HepG2 (cell line): ENCODE measurements around the gene SIK1. TPM values are rescaled to one million over a fixed set of nuclear protein-coding genes. Genes with fewer than 3 reads are reported as not detected.
"Not testable (repeated sequence)": the region's sequence is repeated elsewhere in the genome, so short reads cannot be mapped to it uniquely, and the experiment has no call there.

ENCODE experiments used
- ATAC-seq: fragments of 200-7000 bp; cut with Tn5 transposase; 3 replicates; pipeline ENCODE4 v1.9.1; 2020; ENCODE audit warnings: mild to moderate bottlenecking, moderate library complexity
- BruUV-seq: library from RNA; stranded (reverse); fragments of 400-500 nt; replicated peaks from 2 replicates; lab custom pipeline; 2021; lab: Mats Ljungman, UMichigan
- CTCF ChIA-PET: fragments of 300-600 bp; formaldehyde crosslinking; extraction: SDS; loops from one replicate; lab custom pipeline; 2021; ENCODE audit warnings: low total read pairs, inconsistent platforms, low intra/inter-chr PET ratio; lab: Yijun Ruan, JAX
- POLR2A ChIA-PET: fragments of 350-600 bp; sonication (Branson Sonifier 250); formaldehyde crosslinking; loops from one replicate; lab custom pipeline; 2020; ENCODE audit warnings: antibody characterized with exemption, inconsistent platforms; lab: Yijun Ruan, JAX
- DNase-seq: peaks from one replicate; pipeline ENCODE4 v3.0.0-alpha.2; 2015; ENCODE audit warnings: low spot score
- FAIRE-seq: peaks from 3 replicates; lab custom pipeline; 2011; peaks lifted over from hg19 to GRCh38; lab: Jason Lieb, UNC
- H2AFZ ChIP-seq: one replicate; pipeline ENCODE4 v1.6.1; 2011; ENCODE audit warnings: low read length, inconsistent platforms
- H3K27ac ChIP-seq: fragments of 300-600 bp; 3 replicates; pipeline ENCODE4 v1.8.0; 2011; ENCODE audit warnings: mixed run types, mild to moderate bottlenecking, mixed read lengths, low read length, inconsistent platforms; ENCODE audit not compliant: insufficient read depth; ENCODE audit errors: extremely low read length
- H3K27me3 ChIP-seq, 2 experiments: fragments of 200-600 bp in 1 of 2; 2 replicates in 1 of 2; 3 replicates in 1 of 2; pipeline versions ENCODE4 v1.6.0 to v1.8.0; 2011; ENCODE audit warnings: low read length in 2 of 2, mild to moderate bottlenecking in 2 of 2, moderate library complexity in 2 of 2, inconsistent platforms in 1 of 2; ENCODE audit not compliant: insufficient read depth in 2 of 2, control insufficient read depth in 1 of 2
- H3K36me3 ChIP-seq, 2 experiments: fragments of 200-600 bp in 1 of 2; replicated peaks in 1 of 2; 2 replicates in 1 of 2; 3 replicates in 1 of 2; pipeline versions ENCODE4 v1.5.1 to v1.8.0; 2011; ENCODE audit warnings: low read length in 2 of 2, inconsistent platforms in 1 of 2; ENCODE audit not compliant: insufficient read depth in 2 of 2, control insufficient read depth in 1 of 2
- H3K4me1 ChIP-seq: 2 replicates; pipeline ENCODE4 v1.5.1; 2012; ENCODE audit warnings: low read length, inconsistent platforms; ENCODE audit not compliant: insufficient read depth
- H3K4me2 ChIP-seq: 2 replicates; pipeline ENCODE4 v1.6.0; 2011; ENCODE audit warnings: low read depth, low read length, inconsistent platforms
- H3K4me3 ChIP-seq, 3 experiments: fragments of 200-600 bp in 1 of 3; sonication (generic), shearing (Covaris generic) in 1 of 3; replicated peaks in 1 of 3; 2 replicates each; pipeline ENCODE4 v1.5.1; 2011 to 2016; ENCODE audit warnings: low read length in 3 of 3, inconsistent platforms in 2 of 3, low read depth in 2 of 3, mild to moderate bottlenecking in 2 of 3, control low read depth in 1 of 3, mixed read lengths in 1 of 3; ENCODE audit not compliant: insufficient read depth in 1 of 3
- H3K79me2 ChIP-seq: one replicate; pipeline ENCODE4 v1.6.1; 2011; ENCODE audit warnings: low read length, inconsistent platforms; ENCODE audit not compliant: insufficient read depth
- H3K9ac ChIP-seq: 2 replicates; pipeline ENCODE4 v1.6.0; 2011; ENCODE audit warnings: mild to moderate bottlenecking, low read depth, low read length, inconsistent platforms; ENCODE audit not compliant: insufficient read depth
- H3K9me3 ChIP-seq: 2 replicates; pipeline ENCODE4 v1.5.1; 2012; ENCODE audit warnings: mild to moderate bottlenecking, low read length
- H4K20me1 ChIP-seq: 2 replicates; pipeline ENCODE4 v1.6.0; 2011; ENCODE audit warnings: inconsistent platforms, mild to moderate bottlenecking, low read length, moderate library complexity; ENCODE audit not compliant: insufficient read depth
- WGBS: methylation state at CpG from one replicate; pipeline ENCODE4 v1.1.6; 2017; ENCODE audit warnings: low lambda C conversion rate; 5-methylcytosine and 5-hydroxymethylcytosine counted together
- in situ Hi-C: cut with HindIII; loops from 2 replicates; pipeline ENCODE4 v1.10.0; 2017; ENCODE audit warnings: low pct_unique_long_range_greater_than_20kb; ENCODE audit not compliant: extremely low pct_ligation_motif_present
- intact Hi-C: fragments of 100-400 bp; cut with micrococcal nuclease; formaldehyde crosslinking; loops from one replicate; pipeline ENCODE4 v1.10.0; 2022; ENCODE audit not compliant: unreplicated experiment
- polyA plus RNA-seq, 8 experiments: library from polyadenylated mRNA; depleted of rRNA in 3 of 8; stranded (reverse) in 7 of 8; unstranded in 1 of 8; fragments of >200 nt; fragmentation: Illumina TruSeq in 4 of 8; extraction: Trizol in 4 of 8; gene quantifications; 2 replicates each; pipeline versions ENCODE4 v1.2.1 to v1.2.3, GENCODE V29; 2011 to 2016; ENCODE audit warnings: low read depth in 4 of 8, missing spikeins in 1 of 8, mixed read lengths in 1 of 8; ENCODE audit not compliant: insufficient read depth in 1 of 8
- total RNA-seq, 5 experiments: library from RNA; depleted of rRNA; stranded (reverse); fragments of >200 nt; fragmentation: Illumina TruSeq; extraction: Trizol; gene quantifications; 2 replicates each; pipeline ENCODE4 v1.2.3, GENCODE V29; 2016; ENCODE audit warnings: low read depth in 1 of 5

Gene SIK1
- total and polyA plus RNA-seq, 2 of the 13 experiments (the other 11 are each of a cell fraction or from before 2014, with no cell fraction given) = 4.5 to 14.5 TPM

DNA sequence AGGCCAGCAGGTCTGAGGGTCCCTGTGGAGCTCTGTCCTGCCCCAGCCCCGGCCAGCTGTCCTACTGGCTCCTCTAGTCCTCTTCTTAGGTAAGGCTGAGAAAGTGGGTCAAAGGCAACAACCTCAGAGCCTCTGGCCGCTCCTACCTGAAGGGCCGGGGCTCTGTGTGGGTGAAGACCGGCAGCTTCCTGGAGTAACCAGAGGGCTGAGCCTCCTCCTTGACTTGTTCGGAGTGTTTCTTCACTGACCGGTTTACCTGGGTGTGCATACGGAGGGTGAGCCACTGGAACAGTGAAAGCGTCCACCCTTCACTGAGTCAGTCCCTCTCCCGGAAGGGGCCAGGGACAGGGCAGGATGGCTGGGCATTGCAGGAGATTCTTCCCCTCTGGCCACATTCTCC is 9.3 kb upstream of the SIK1 start:
- intact Hi-C loops, DNase-seq, H2AFZ ChIP-seq, H3K4me3 ChIP-seq, H3K27me3 ChIP-seq, H3K79me2 ChIP-seq, H3K9me3 ChIP-seq, BruUV-seq, ATAC-seq, H3K4me2 ChIP-seq, H3K4me1 ChIP-seq, H4K20me1 ChIP-seq, FAIRE-seq, H3K36me3 ChIP-seq, H3K9ac ChIP-seq, in situ Hi-C loops, CTCF ChIA-PET, H3K27ac ChIP-seq, POLR2A ChIA-PET: not testable (repeated sequence)
- no CpG with 5 or more reads among the region's 9 CpGs for WGBS

DNA sequence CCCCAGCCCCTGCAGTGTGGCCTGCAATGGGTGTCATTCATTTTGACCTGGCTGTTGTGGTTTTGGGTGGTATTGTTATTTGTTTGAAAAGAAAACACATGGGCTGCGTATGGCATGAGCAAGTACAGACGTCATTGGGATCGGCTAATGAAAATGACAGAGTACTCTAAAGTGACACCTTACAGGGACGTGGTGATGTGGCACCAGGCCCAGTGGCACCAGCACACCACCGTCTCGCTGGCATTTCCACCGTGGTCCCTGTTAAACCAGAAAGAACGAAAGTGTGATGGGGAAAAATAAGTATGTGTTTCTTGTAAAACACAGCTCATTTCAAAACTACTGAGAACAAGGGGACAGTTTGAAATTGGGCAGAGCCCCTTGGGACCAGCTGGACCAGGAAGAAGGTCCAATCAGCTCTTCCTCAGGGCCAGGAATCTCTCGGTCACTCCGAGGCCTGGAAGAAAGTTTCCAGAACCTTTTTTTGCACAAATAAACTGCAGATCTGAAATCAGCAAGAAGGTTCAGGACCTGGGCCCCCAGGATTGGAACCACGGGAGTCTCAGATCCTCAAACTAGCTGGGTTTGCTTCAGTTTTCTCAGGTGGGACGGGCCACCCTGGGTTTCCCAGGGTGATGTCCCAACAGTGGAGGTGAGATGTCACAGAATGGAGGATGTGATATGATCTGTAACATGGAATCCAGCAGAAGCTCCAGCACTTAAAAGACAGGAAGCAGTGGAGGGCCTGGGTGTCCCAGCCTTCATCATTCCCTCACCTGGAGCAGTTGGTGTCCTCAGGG is 6.6 kb upstream of the SIK1 start:
- intact Hi-C loops, H3K4me1 ChIP-seq, H3K36me3 ChIP-seq, CTCF ChIA-PET, BruUV-seq, H3K27me3 ChIP-seq, H3K4me2 ChIP-seq, H2AFZ ChIP-seq, DNase-seq, H4K20me1 ChIP-seq, H3K9ac ChIP-seq, H3K4me3 ChIP-seq, FAIRE-seq, H3K9me3 ChIP-seq, in situ Hi-C loops, H3K27ac ChIP-seq, ATAC-seq, H3K79me2 ChIP-seq, POLR2A ChIA-PET: not testable (repeated sequence)
- WGBS = no CpG with 5 or more reads among the region's 12 CpGs

DNA sequence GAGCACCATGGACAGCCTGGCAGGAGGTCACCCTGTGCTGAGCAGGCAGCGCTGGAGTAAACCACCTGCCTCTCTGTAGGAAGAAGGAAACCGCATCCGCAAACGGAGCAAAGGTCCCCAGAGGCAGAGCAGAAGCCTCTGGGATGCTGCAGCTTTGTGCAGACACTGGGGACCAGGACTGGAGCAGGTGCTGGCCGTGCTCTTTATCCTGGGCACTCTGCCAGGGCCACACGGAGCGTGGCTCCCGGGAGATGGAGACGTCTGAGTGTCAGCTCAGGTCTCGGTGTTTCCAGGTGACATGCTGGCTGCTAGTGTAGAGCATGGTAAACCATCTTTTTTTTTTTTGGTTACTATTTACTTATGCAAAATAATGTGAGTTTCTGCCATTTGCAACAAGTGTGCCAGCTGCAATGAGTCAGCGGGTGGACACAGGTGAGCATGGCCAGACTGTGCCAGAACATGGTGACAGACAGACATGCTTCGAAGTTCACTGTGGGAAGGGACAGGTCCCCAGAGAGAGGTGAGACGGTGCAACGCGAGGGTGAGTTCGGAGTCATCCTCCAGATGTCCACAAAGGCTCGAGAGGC is 4.0 kb upstream of the SIK1 start:
- H3K4me3 ChIP-seq, H4K20me1 ChIP-seq, H3K4me2 ChIP-seq, H3K27ac ChIP-seq, intact Hi-C loops, DNase-seq, BruUV-seq, POLR2A ChIA-PET, H3K36me3 ChIP-seq, H3K9me3 ChIP-seq, in situ Hi-C loops, CTCF ChIA-PET, H3K4me1 ChIP-seq, ATAC-seq, H2AFZ ChIP-seq, H3K79me2 ChIP-seq, H3K27me3 ChIP-seq, H3K9ac ChIP-seq: not testable (repeated sequence)
- whole genome bisulfite sequencing = no CpG with 5 or more reads among the region's 17 CpGs
- FAIRE-seq = peak; percentile 18

DNA sequence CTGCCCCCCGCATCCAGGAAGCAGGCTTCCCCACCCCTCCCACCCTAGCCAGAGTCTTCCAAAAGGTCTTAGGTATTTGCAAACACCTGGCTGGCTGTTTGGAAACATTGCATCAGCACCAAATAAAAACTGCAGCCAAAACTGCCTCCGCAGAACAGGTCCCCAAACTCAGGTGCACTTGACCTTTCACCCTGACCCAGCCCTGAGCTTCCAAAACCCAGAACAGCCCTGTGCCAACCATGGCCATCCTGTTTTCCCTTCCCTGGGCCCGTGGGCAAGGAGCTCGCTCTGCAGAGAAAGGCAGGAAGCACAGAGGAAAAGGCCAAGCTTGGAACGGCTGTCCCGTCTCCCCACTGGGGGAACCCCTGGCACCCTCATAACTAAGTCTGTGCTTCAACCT is 2.0 kb upstream of the SIK1 start:
- POLR2A ChIA-PET = not testable (repeated sequence)

More for the DNA sequence above, 2.0 kb upstream of the SIK1 start:
- H4K20me1 ChIP-seq, BruUV-seq, CTCF ChIA-PET, H3K4me3 ChIP-seq, H3K27me3 ChIP-seq, H3K36me3 ChIP-seq, H3K4me2 ChIP-seq, H3K27ac ChIP-seq, H3K9me3 ChIP-seq, ATAC-seq, H3K9ac ChIP-seq, DNase-seq, intact Hi-C loops, H3K4me1 ChIP-seq, H3K79me2 ChIP-seq, H2AFZ ChIP-seq, FAIRE-seq, in situ Hi-C loops: not testable (repeated sequence)
- no CpG with 5 or more reads among the region's 6 CpGs for WGBS
